ENCODE results near the gene LHX2. TPM values are rescaled to one million over a fixed set of nuclear protein-coding genes. Genes with fewer than 3 reads are reported as not detected.

LHX2 gene
- total RNA-seq, 4 donors from 2014 or later = 0.22 TPM; not detected in 3

DNA sequence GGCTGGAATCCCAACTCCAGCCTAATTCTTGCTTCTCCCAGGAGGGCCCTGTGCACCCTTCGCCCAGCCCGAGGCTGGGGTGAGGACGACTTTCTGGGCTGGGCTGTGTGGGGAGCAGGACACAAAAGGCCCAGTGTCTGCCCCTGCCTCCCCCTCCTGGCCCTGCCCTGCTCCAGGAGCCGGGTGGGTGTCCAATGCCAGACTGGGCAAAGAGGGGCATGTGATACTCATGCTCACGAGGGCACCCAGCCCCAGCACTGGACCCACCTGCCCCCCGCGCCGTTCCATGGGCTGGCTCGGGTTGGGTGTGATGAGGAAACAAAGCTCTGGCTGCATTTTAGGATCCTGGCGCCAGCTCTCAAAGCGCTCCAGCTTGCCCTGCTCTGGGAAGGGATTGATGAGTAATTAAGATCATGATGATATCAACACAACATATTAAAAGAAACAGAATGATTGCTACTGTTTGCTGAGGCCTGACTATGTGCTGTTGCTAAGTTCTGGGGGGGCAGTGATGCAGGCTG, 30.7 kb downstream of the LHX2 start:
- no peak overlapping the region for H3K27ac ChIP-seq
- intact Hi-C loops (cut with DNase I) = loop anchor here (5.0 kb wide), 1 partner anchor 495 kb away; no protein-coding TSS in a partner anchor
- TF ChIP-seq POLR2A (IDR thresholded peaks at IDR 0.05) = no peak
- TF ChIP-seq, protein P1, sequence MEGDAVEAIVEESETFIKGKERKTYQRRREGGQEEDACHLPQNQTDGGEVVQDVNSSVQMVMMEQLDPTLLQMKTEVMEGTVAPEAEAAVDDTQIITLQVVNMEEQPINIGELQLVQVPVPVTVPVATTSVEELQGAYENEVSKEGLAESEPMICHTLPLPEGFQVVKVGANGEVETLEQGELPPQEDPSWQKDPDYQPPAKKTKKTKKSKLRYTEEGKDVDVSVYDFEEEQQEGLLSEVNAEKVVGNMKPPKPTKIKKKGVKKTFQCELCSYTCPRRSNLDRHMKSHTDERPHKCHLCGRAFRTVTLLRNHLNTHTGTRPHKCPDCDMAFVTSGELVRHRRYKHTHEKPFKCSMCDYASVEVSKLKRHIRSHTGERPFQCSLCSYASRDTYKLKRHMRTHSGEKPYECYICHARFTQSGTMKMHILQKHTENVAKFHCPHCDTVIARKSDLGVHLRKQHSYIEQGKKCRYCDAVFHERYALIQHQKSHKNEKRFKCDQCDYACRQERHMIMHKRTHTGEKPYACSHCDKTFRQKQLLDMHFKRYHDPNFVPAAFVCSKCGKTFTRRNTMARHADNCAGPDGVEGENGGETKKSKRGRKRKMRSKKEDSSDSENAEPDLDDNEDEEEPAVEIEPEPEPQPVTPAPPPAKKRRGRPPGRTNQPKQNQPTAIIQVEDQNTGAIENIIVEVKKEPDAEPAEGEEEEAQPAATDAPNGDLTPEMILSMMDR (IDR thresholded peaks at IDR 0.05) = no peak
- DNase-seq = no peak
- H3K27me3 ChIP-seq = peaks cover 0 to 91% (median 4%) of the 10 kb centered on the region in 4 donors
- H3K9me3 ChIP-seq = no peaks in the 10 kb centered on the region
- no peak overlapping the region for H3K4me3 ChIP-seq
- 20 to 40% methylated on average over 1 to 7 of the region's 11 CpGs for WGBS, 2 donors
- peaks cover 19 to 37% (median 26%) of the 10 kb centered on the region in 3 donors for H3K4me1 ChIP-seq
- no peaks in the 10 kb centered on the region for H3K36me3 ChIP-seq

DNA sequence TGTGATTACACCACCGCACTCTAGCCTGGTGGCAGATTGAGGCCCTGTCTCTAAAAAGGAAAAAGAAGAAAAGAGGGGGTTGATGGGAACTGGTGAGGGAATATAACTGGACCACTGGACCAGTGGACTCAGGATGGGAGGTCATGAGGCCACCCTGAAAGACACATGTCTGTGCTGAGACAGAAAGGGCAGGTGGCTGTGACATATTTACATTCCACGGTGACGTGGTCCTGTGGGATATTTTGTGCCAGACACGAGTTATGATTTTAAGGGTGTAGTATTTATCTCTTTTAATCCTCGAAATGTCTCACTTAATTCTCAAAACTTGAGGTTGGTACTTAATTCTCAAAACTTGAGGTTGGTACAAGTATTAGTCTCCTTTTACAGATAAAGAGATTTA, 32.9 kb downstream of the LHX2 start:
- no peak for TF ChIP-seq POLR2A (IDR thresholded peaks at IDR 0.05)
- TF ChIP-seq, protein P1 (IDR thresholded peaks at IDR 0.05) = no peak
- no peaks in the 10 kb centered on the region for H3K36me3 ChIP-seq
- H3K4me3 ChIP-seq = no peak overlapping the region
- H3K27ac ChIP-seq = no peak overlapping the region
- DNase-seq = no peak
- H3K4me1 ChIP-seq = peaks cover 19 to 37% (median 26%) of the 10 kb centered on the region in 3 donors
- WGBS, 2 donors = 75 to 81% methylated on average over 5 of the region's 5 CpGs
- H3K27me3 ChIP-seq = peaks cover 0 to 75% (median 4%) of the 10 kb centered on the region in 4 donors
- intact Hi-C loops (cut with DNase I) = loop anchor here (5.0 kb wide), 1 partner anchor 497 kb away; no protein-coding TSS in a partner anchor
- H3K9me3 ChIP-seq = no peaks in the 10 kb centered on the region

DNA sequence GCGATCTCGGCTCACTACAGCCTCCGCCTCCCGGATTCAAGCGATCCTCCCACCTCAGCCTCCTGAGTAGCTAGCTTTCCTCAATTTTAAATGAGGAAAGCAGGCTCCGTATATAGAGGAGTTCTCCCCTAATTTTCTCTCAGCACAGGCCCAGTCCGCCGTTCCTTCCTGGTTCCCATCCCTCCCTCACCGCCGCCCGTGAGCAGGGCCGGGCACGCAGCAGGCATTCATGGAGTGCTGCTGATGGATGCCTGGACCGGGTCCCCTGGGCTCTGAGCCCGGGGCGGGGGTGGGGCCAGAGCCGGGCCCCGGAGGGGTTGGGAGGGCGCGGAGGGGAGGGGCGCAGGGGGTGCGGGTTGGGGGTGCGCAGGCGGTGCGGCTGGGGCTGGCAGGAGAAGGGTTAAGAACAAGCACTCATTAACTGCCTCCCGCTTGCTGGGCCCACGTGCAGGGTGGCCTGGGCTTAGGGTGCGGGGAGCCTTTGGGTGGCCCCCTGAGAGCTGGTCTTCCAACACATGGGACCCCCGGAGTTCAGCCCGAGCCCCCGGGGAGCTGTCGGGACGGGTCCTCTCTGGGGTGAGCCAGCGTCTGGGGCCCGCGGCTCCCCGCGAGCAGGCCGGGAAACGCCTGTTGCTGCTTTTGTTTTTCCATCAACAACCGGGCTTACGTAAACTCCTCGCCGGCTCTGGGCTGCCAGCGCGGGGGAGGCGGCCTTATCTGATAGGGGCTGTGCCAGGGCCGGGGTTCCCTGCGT, 33.7 kb downstream of the LHX2 start:
- Histone ChIP-seq H3K36me3 (no peaks in the 10 kb centered on the region), H3K4me1 (peaks cover 19 to 36% (median 26%) of the 10 kb centered on the region in 3 donors), H3K4me3 (peak overlapping the region; percentile 16 to 71 (median 38)), H3K27ac (peak overlapping the region in 1 of 4 donors; percentile 21), H3K9me3 (no peaks in the 10 kb centered on the region), H3K27me3 (peaks cover 0 to 67% (median 4%) of the 10 kb centered on the region in 4 donors)
- no peak for TF ChIP-seq POLR2A (IDR thresholded peaks at IDR 0.05)
- TF ChIP-seq, protein P1 (IDR thresholded peaks at IDR 0.05) = no peak
- 48 to 56% methylated on average over 7 to 8 of the region's 49 CpGs for WGBS, 2 donors
- DNase-seq = no peak
- intact Hi-C loops (cut with DNase I) = no loop called here

DNA sequence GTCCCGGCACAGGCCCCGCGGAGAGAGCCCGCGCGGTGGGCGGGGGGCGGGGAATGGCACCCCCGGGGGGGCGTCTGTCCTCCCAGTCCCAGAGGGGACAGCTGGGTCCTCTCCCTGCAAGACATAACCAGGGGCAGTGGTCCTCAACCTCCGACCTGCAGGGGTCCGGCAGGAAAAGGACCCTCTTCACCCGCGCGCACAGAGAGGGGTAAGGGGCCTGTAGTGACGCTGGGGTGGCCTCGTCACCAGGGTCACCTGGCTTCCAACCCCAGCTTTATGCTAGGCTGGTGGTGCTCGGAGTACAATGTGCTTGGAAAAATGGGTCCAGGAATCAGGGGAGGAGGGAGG, 34.2 kb downstream of the LHX2 start:
- Histone ChIP-seq H3K27ac (no peak overlapping the region), H3K36me3 (no peaks in the 10 kb centered on the region), H3K27me3 (peaks cover 0 to 67% (median 4%) of the 10 kb centered on the region in 4 donors), H3K4me1 (peaks cover 15 to 30% (median 22%) of the 10 kb centered on the region in 3 donors), H3K4me3 (peak overlapping the region; percentile 16 to 71 (median 38)), H3K9me3 (no peaks in the 10 kb centered on the region)
- TF ChIP-seq POLR2A (IDR thresholded peaks at IDR 0.05) = no peak
- TF ChIP-seq, protein P1 (IDR thresholded peaks at IDR 0.05) = no peak
- DNase-seq = no peak
- 40 to 56% methylated on average over 3 to 6 of the region's 18 CpGs for WGBS, 2 donors
- intact Hi-C loops (cut with DNase I) = no loop called here

DNA sequence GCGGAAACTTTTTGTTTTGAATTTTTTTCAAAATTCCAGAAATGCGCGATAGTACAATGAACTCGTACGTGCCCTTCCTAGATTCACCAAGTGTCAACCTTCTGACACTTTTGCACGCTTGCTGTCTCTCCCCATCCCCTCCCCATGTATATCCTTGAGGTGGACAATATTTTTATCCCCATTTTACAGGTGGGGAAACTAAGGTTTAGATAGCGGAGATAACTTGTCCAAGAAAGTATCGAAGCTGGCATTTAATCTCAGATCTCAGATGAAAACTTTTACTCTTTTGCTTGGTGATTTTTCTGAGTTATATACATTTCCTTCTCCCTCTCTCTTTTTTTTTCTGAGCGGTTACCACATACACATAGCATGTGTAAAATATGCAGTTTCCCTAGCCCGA, 34.6 kb downstream of the LHX2 start:
- Histone ChIP-seq H3K27me3 (peaks cover 0 to 64% (median 4%) of the 10 kb centered on the region in 4 donors), H3K36me3 (no peaks in the 10 kb centered on the region), H3K4me3 (no peak overlapping the region), H3K9me3 (no peaks in the 10 kb centered on the region), H3K27ac (no peak overlapping the region), H3K4me1 (peaks cover 11 to 27% (median 20%) of the 10 kb centered on the region in 3 donors)
- 65 to 77% methylated on average over 10 of the region's 10 CpGs for WGBS, 2 donors
- intact Hi-C loops (cut with DNase I) = no loop called here
- DNase-seq = no peak
- TF ChIP-seq POLR2A (IDR thresholded peaks at IDR 0.05) = no peak
- TF ChIP-seq, protein P1 (IDR thresholded peaks at IDR 0.05) = no peak

Measured in esophagus squamous epithelium (tissue), 5 donors.